ENCODE data around the gene ZFP36.
A peak's percentile ranks its signal among the peaks of the same experiment; 100 is the strongest.
"Not testable (repeated sequence)": the region's sequence is repeated elsewhere in the genome, so short reads cannot be mapped to it uniquely, and the experiment has no call there.

The ZFP36 gene

DNA sequence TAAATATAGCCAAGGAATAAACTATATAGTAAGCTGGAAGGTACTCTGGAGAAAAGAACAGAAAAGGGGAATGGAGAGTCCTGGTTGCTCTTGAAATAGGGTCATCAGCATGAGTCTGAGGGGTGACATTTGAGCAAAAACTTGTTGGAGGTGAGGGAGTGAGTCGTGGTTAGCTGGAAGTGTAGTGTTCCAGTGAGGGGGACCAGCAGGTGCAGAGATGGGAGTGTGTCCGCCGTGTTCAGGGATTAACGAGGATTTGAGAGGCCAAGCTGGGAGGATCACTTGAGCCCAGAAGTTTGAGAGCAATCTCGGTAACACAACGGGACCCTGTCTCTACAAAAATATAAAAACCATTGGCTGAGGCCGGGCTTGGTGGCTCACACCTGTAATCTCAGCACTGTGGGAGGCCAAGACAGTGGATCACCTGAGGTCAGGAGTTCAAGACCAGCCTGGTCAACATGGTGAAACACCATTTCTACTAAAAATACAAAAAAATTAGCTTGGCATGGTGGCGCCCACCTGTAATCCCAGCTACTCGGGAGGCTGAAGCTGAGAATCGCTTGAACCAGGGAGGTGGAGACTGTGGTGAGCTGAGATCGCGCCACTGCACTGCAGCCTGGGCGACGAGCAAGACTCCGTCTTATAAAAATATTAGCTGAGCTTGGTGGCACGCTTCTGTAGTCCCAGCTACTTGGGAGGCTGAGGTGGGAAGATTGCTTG, 39.9 kb downstream of the ZFP36 start:
- DNase-seq (ENCODE audit: low spot score), result no peak

DNA sequence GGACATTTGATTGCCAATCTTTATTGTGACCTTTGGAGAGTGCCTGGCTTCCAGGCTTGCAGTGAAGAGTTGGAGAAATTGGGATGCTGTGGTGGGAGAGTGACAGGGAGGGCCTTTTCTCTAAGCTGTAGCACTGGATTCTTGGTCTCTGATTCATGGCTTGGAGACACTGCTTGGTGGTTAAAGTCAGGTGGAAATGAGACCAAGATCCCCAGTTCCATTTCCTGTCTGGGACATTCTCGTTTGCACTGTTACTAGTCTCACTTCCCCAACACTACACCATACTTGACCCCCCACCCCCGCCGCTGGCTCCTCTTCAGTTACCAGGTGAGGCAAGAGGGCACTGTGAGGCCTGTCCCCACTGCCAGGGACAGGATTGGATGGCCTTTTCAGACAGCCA, 41.6 kb downstream of the ZFP36 start:
- DNase-seq (ENCODE audit: low spot score), result peak; percentile 70

DNA sequence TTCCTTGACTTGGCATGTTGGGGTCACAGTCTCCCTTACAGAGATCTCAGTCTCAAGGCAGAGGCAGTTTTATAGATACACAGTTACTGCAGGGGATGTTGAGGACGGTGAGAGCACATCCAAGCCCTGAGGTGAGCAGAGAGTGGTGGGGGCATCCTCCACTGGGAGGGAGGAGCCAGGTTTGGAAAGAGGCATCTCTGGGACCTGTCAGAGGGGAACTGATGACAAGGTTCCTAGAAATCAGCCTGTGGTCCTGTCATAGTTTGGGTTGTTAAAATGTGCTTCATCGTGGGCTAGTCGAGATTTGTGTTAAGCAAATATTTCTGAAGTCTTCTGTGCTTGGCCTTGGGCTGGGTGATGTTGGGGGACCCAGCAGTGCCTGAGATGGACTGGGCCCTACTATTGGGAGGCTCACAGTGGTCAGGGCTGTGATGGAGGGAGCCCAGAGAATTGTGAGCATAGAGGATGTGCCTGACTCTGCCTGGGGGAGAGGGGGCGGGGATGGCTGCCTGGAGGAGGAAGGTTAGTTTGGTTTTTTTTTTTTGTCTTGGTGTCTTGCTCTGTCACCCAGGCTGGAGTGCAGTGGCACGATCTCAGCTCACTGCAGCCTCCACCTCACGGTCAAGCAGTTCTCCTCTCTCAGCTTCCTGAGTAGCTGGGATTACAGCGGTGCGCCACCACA, 42.6 kb downstream of the ZFP36 start:
- DNase-seq (ENCODE audit: low spot score), result no peak

DNA sequence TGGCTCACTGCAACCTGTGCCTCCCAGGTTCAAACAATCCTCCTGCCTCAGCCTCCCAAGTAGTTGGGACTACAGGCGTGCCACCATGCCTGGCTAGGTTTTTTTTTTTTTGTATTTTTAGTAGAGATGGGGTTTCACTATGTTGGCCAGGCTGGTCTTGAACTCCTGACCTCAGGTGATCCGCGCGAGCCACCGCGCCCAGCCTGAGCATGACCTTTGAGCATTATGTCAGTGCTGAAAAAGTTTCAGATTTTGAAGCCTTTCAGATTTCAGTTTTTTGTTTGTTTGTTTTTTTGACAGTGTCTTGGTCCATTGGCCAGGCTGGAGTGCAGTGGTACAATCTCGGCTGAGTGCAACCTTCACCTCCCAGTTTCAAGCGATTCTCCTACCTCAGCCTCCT, 44.6 kb downstream of the ZFP36 start:
- DNase-seq (ENCODE audit: low spot score), result not testable (repeated sequence)

Measured in AG08395 (cell line).